Gastrocnemius medialis (tissue), 4 donors: Measurements from ENCODE around the gene MT1B. TPM values are rescaled to one million over a fixed set of nuclear protein-coding genes. Genes with fewer than 3 reads are reported as not detected.

ENCODE experiments used
- ATAC-seq, 2 donors: fragments of 150-250 bp; one replicate each; pipeline ENCODE4 v1.9.1; 2016
- DNase-seq, 2 donors: peaks; one replicate each; pipeline ENCODE4 v3.0.0-alpha.2; 2019
- H3K27ac ChIP-seq, 4 donors: fragments of 200-600 bp; sonication (generic); 1 replicate in 1 of 4; 2 replicates in 3 of 4; pipeline ENCODE4 v1.5.1; 2016 to 2018; ENCODE audit warnings: mild to moderate bottlenecking in 2 of 4, moderate library complexity in 1 of 4
- H3K27me3 ChIP-seq, 3 donors: fragments of 200-600 bp; sonication (generic) in 2 of 3; 1 replicate in 1 of 3; 2 replicates in 2 of 3; pipeline versions ENCODE4 v1.5.1 to v1.6.0; 2016 to 2019; ENCODE audit warnings: mild to moderate bottlenecking in 1 of 3, moderate library complexity in 1 of 3
- H3K36me3 ChIP-seq, 2 donors: fragments of 200-600 bp; sonication (generic) in 1 of 2; one replicate each; pipeline ENCODE4 v1.5.1; 2017 to 2018
- H3K4me1 ChIP-seq, 2 donors: fragments of 200-600 bp; sonication (generic) in 1 of 2; one replicate each; pipeline ENCODE4 v1.5.1; 2016 to 2017; ENCODE audit warnings: mild to moderate bottlenecking in 2 of 2
- H3K4me3 ChIP-seq, 4 donors: fragments of 200-600 bp; sonication (generic) in 3 of 4; 1 replicate in 1 of 4; 2 replicates in 3 of 4; pipeline ENCODE4 v1.5.1; 2016 to 2019; ENCODE audit warnings: mild to moderate bottlenecking in 2 of 4
- H3K9me3 ChIP-seq, 3 donors: fragments of 200-600 bp; sonication (generic) in 2 of 3; 1 replicate in 1 of 3; 2 replicates in 2 of 3; pipeline ENCODE4 v1.5.1; 2016 to 2019
- POLR2A ChIP-seq, 2 donors: fragments of 450-650 bp; IDR thresholded peaks; one replicate each; pipeline ENCODE4 v1.6.1; 2017; ENCODE audit warnings: antibody characterized with exemption in 2 of 2, mild to moderate bottlenecking in 2 of 2, moderate library complexity in 2 of 2
- in situ Hi-C, 4 donors: fragments of 200-750 bp; cut with MboI; loops; one replicate each; pipeline versions ENCODE4 v1.15.0 to v1.8.0; 2017; ENCODE audit warnings: low sequenced_read_pairs in 4 of 4
- intact Hi-C: fragments of 100-400 bp; cut with DNase I; formaldehyde crosslinking; loops from one replicate; pipeline ENCODE4 v1.15.1; 2023; ENCODE audit warnings: low total_unique reads
- total RNA-seq, 4 donors: library from RNA; depleted of rRNA; stranded (reverse); fragments of >200 nt; gene quantifications; one replicate each; pipeline versions ENCODE4 v1.1.0 to v1.2.3, GENCODE V29; 2016
- TF ChIP-seq, protein P1 (sequence below), 5 experiments: fragments of 450-650 bp in 3 of 5; fragments of 200-600 bp in 2 of 5; sonication (generic) in 2 of 5; IDR thresholded peaks in 4 of 5; conservative IDR thresholded peaks in 1 of 5; 1 replicate in 4 of 5; 2 replicates in 1 of 5; pipeline ENCODE4 v1.5.1; 2016 to 2019; ENCODE audit warnings: antibody characterized with exemption in 5 of 5, mild to moderate bottlenecking in 3 of 5, moderate library complexity in 3 of 5

Gene MT1B
- total RNA-seq, 4 donors from 2014 or later: not detected

DNA sequence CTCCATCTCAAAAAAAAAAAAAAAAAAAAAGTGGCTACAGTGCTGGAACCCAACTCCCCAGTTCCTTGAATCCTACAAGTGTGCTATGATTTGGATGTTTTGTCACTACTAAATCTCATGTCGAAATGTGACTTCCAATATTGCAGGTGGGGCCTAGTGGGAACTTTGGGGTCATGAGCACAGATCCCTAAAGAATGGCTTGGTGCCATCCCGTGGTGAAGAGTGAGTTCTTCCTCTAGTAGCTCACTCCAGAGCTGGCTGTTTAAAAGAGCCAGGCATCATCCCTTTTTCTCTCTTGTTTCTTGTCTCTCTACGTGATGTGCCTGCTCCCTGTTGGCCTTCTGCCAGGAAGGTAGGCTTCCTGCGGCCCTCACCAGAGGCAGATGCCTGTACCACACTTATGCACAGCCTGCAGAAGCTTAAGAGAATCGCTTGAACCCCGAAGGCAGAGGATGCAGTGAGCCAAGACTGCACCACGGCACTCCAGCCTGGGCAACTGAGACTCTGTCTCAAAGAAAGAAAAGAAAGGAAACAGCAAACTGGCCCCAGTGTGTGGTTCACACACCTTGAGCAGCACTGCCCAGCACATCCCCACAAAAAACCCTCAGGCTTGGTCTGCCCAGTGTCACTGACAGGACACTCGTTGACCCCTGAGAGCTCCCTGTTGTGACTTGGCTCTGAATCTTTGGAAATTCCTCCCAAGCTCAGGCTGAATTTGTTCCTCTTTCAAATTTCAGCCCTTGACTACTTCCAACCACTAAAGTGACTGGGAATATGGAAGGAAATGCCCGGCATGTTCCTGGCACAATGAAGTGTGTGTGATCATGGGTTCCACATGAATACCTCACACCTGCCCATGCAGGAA lies 23.0 kb upstream of the MT1B start:
- H3K4me3 ChIP-seq: no peak overlapping the region
- H3K9me3 ChIP-seq: no peaks in the 10 kb centered on the region
- H3K36me3 ChIP-seq: no peaks in the 10 kb centered on the region
- peaks cover 21 to 31% of the 10 kb centered on the region in 2 donors for H3K4me1 ChIP-seq
- H3K27me3 ChIP-seq: no peaks in the 10 kb centered on the region
- intact Hi-C loops: no loop called here
- peak overlapping the region; percentile 88 to 96 (median 92) for H3K27ac ChIP-seq
- TF ChIP-seq, protein P1, sequence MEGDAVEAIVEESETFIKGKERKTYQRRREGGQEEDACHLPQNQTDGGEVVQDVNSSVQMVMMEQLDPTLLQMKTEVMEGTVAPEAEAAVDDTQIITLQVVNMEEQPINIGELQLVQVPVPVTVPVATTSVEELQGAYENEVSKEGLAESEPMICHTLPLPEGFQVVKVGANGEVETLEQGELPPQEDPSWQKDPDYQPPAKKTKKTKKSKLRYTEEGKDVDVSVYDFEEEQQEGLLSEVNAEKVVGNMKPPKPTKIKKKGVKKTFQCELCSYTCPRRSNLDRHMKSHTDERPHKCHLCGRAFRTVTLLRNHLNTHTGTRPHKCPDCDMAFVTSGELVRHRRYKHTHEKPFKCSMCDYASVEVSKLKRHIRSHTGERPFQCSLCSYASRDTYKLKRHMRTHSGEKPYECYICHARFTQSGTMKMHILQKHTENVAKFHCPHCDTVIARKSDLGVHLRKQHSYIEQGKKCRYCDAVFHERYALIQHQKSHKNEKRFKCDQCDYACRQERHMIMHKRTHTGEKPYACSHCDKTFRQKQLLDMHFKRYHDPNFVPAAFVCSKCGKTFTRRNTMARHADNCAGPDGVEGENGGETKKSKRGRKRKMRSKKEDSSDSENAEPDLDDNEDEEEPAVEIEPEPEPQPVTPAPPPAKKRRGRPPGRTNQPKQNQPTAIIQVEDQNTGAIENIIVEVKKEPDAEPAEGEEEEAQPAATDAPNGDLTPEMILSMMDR (IDR thresholded peaks at IDR 0.05 in 4 of 5, conservative IDR thresholded peaks at IDR 0.05 in 1 of 5): no peak
- in situ Hi-C loops: no loop called here
- no peak for DNase-seq
- ATAC-seq: no peak

GRCh38 chr16:56629531-56629930 lies 22.2 kb upstream of the MT1B start:
- Histone ChIP-seq H3K4me1 (peaks cover 21 to 31% of the 10 kb centered on the region in 2 donors), H3K4me3 (no peak overlapping the region), H3K36me3 (no peaks in the 10 kb centered on the region), H3K27me3 (no peaks in the 10 kb centered on the region), H3K9me3 (no peaks in the 10 kb centered on the region), H3K27ac (peak overlapping the region; percentile 88 to 96 (median 92))
- no peak for TF ChIP-seq POLR2A (IDR thresholded peaks at IDR 0.05)
- TF ChIP-seq, protein P1 (IDR thresholded peaks at IDR 0.05 in 4 of 5, conservative IDR thresholded peaks at IDR 0.05 in 1 of 5): no peak
- ATAC-seq (no peak), DNase-seq (no peak)
- in situ Hi-C loops (no loop called here), intact Hi-C loops (no loop called here)

DNA sequence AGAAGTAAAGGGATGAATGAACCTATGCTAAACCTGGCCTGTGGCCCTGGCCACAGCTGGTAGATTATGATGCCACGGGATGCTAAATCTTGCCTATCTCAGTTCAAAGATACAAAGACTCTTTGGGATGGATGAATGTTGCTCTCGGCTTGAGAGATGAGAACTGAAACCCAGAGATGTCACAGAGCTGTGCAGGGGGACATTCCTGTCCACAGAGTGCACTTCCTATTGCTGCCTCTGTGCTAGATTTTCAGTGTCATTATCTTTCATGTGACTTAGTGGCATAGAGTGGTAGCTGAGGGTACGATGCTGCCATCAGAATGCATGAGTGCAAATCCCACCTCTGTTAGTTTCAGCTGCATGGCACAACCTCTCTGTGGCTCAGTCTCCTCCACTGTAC lies 21.6 kb upstream of the MT1B start:
- no peak for ATAC-seq
- Histone ChIP-seq H3K9me3 (no peaks in the 10 kb centered on the region), H3K27ac (peak overlapping the region in 1 of 4 donors; percentile 88), H3K4me1 (peaks cover 21 to 26% of the 10 kb centered on the region in 2 donors), H3K36me3 (no peaks in the 10 kb centered on the region), H3K27me3 (peaks cover 0 to under 1% (median 0%) of the 10 kb centered on the region in 3 donors), H3K4me3 (no peak overlapping the region)
- intact Hi-C loops (loop anchor here (2.0 kb wide), 1 partner anchor 73 kb away; no protein-coding TSS in a partner anchor), in situ Hi-C loops (no loop called here)
- no peak for DNase-seq
- TF ChIP-seq POLR2A (IDR thresholded peaks at IDR 0.05): no peak
- TF ChIP-seq, protein P1 (IDR thresholded peaks at IDR 0.05 in 4 of 5, conservative IDR thresholded peaks at IDR 0.05 in 1 of 5): no peak

DNA sequence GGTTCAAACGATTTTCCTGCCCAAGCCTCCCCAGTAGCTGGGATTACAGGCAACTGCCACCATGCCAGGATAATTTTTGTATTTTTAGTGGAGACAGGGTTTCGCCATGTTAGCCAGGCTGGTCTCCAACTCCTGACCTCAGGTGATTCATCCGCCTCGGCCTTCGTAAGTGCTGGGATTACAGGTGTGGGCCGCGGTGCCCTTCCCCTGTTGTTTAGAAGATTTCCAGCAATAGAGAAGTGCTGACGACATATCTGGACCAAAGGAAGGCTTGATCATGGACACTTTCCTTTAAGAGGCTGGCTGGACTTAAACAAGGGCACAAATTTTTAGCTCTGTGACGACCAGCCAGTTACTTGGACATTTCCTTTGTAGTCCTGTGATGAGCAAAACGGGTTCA lies 20.5 kb upstream of the MT1B start:
- peaks cover 0 to 6% (median 0%) of the 10 kb centered on the region in 3 donors for H3K27me3 ChIP-seq
- ATAC-seq: no peak
- H3K4me1 ChIP-seq: peaks cover 16 to 19% of the 10 kb centered on the region in 2 donors

More for the DNA sequence above, 20.5 kb upstream of the MT1B start:
- H3K36me3 ChIP-seq: no peaks in the 10 kb centered on the region
- no peak overlapping the region for H3K4me3 ChIP-seq
- in situ Hi-C loops (no loop called here), intact Hi-C loops (loop anchor here (2.0 kb wide), 1 partner anchor 72 kb away; no protein-coding TSS in a partner anchor)
- no peaks in the 10 kb centered on the region for H3K9me3 ChIP-seq
- TF ChIP-seq, protein P1 (IDR thresholded peaks at IDR 0.05 in 4 of 5, conservative IDR thresholded peaks at IDR 0.05 in 1 of 5): no peak
- peak overlapping the region; percentile 74 to 80 (median 76) for H3K27ac ChIP-seq
- no peak for DNase-seq
